ENCODE measurements around the gene FAM120A. TPM values are rescaled to one million over a fixed set of nuclear protein-coding genes. Genes with fewer than 3 reads are reported as not detected.

FAM120A gene
- total and polyA plus RNA-seq, 2 of the 13 experiments (the other 11 are each of a cell fraction or from before 2014, with no cell fraction given): 41.3 to 44.4 TPM

- TF ChIP-seq, protein P1, sequence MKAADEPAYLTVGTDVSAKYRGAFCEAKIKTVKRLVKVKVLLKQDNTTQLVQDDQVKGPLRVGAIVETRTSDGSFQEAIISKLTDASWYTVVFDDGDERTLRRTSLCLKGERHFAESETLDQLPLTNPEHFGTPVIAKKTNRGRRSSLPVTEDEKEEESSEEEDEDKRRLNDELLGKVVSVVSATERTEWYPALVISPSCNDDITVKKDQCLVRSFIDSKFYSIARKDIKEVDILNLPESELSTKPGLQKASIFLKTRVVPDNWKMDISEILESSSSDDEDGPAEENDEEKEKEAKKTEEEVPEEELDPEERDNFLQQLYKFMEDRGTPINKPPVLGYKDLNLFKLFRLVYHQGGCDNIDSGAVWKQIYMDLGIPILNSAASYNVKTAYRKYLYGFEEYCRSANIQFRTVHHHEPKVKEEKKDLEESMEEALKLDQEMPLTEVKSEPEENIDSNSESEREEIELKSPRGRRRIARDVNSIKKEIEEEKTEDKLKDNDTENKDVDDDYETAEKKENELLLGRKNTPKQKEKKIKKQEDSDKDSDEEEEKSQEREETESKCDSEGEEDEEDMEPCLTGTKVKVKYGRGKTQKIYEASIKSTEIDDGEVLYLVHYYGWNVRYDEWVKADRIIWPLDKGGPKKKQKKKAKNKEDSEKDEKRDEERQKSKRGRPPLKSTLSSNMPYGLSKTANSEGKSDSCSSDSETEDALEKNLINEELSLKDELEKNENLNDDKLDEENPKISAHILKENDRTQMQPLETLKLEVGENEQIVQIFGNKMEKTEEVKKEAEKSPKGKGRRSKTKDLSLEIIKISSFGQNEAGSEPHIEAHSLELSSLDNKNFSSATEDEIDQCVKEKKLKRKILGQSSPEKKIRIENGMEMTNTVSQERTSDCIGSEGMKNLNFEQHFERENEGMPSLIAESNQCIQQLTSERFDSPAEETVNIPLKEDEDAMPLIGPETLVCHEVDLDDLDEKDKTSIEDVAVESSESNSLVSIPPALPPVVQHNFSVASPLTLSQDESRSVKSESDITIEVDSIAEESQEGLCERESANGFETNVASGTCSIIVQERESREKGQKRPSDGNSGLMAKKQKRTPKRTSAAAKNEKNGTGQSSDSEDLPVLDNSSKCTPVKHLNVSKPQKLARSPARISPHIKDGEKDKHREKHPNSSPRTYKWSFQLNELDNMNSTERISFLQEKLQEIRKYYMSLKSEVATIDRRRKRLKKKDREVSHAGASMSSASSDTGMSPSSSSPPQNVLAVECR (CRISPR knock-in tag; IDR thresholded peaks at IDR 0.05; ENCODE audit: borderline replicate concordance): no peak
- no peak for TF ChIP-seq FOXC1 (CRISPR knock-in tag; IDR thresholded peaks at IDR 0.05; ENCODE audit: borderline replicate concordance)
- TF ChIP-seq, protein P2, sequence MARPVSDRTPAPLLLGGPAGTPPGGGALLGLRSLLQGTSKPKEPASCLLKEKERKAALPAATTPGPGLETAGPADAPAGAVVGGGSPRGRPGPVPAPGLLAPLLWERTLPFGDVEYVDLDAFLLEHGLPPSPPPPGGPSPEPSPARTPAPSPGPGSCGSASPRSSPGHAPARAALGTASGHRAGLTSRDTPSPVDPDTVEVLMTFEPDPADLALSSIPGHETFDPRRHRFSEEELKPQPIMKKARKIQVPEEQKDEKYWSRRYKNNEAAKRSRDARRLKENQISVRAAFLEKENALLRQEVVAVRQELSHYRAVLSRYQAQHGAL (CRISPR knock-in tag; IDR thresholded peaks at IDR 0.05; ENCODE audit: not compliant biosample characterization): no peak
Measured at GRCh38 chr9:93503381-93503780, 51.9 kb downstream of the FAM120A start (continued).

- ATAC-seq: no peak
- Histone ChIP-seq H3K27ac (ENCODE audit: extremely low read length, insufficient read depth, low read length) (no peak overlapping the region), H3K79me2 (ENCODE audit: insufficient read depth, low read length) (peaks cover 18% of the 10 kb centered on the region), H3K9me3 (ENCODE audit: low read length) (no peaks in the 10 kb centered on the region), H3K4me3 (replicated peaks in 1 of 3; ENCODE audit: insufficient read depth in 1 of 3, low read depth in 2 of 3, low read length in 3 of 3) (no peak overlapping the region), H3K36me3 (replicated peaks in 1 of 2; ENCODE audit: control insufficient read depth in 1 of 2, insufficient read depth in 2 of 2, low read length in 2 of 2) (peaks cover 12 to 26% of the 10 kb centered on the region in 2 experiments), H3K4me1 (ENCODE audit: insufficient read depth, low read length) (0 out of 2 replicates have a peak, but pooled peaks cover 5% of the 10 kb centered on the region), H3K4me2 (ENCODE audit: low read depth, low read length) (no peak overlapping the region), H3K27me3 (ENCODE audit: control insufficient read depth in 1 of 2, insufficient read depth in 2 of 2, low read length in 2 of 2) (no peaks in the 10 kb centered on the region), H3K9ac (ENCODE audit: insufficient read depth, low read depth, low read length) (no peak overlapping the region), H4K20me1 (ENCODE audit: insufficient read depth, low read length) (no peaks in the 10 kb centered on the region; the same call in 1 of the 2 replicates), H2AFZ (ENCODE audit: low read length) (no peak overlapping the region)
- WGBS (ENCODE audit: low lambda C conversion rate): 96% methylated on average over 4 of the region's 4 CpGs
- ChIA-PET CTCF (ENCODE audit: low intra/inter-chr PET ratio, low total read pairs) (no interaction called here), POLR2A (no interaction called here)
- in situ Hi-C loops (cut with HindIII; ENCODE audit: extremely low pct_ligation_motif_present, low pct_unique_long_range_greater_than_20kb) (no loop called here), intact Hi-C loops (cut with micrococcal nuclease; ENCODE audit: unreplicated experiment) (no loop called here)
- no peak for FAIRE-seq
- no peak for DNase-seq (ENCODE audit: low spot score)
- no TSS peak for BruUV-seq (replicated peaks)
- no peak for TF ChIP-seq IKZF1 (IDR thresholded peaks at IDR 0.05)
- TF ChIP-seq ETV5 (CRISPR knock-in tag; IDR thresholded peaks at IDR 0.05; ENCODE audit: borderline replicate concordance): no peak
- TF ChIP-seq ZC3H13 (CRISPR knock-in tag; IDR thresholded peaks at IDR 0.05): no peak
- TF ChIP-seq, protein P3, sequence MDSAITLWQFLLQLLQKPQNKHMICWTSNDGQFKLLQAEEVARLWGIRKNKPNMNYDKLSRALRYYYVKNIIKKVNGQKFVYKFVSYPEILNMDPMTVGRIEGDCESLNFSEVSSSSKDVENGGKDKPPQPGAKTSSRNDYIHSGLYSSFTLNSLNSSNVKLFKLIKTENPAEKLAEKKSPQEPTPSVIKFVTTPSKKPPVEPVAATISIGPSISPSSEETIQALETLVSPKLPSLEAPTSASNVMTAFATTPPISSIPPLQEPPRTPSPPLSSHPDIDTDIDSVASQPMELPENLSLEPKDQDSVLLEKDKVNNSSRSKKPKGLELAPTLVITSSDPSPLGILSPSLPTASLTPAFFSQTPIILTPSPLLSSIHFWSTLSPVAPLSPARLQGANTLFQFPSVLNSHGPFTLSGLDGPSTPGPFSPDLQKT (CRISPR knock-in tag; IDR thresholded peaks at IDR 0.05; ENCODE audit: borderline replicate concordance): no peak
- TF ChIP-seq, protein P4, sequence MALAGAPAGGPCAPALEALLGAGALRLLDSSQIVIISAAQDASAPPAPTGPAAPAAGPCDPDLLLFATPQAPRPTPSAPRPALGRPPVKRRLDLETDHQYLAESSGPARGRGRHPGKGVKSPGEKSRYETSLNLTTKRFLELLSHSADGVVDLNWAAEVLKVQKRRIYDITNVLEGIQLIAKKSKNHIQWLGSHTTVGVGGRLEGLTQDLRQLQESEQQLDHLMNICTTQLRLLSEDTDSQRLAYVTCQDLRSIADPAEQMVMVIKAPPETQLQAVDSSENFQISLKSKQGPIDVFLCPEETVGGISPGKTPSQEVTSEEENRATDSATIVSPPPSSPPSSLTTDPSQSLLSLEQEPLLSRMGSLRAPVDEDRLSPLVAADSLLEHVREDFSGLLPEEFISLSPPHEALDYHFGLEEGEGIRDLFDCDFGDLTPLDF (CRISPR knock-in tag; IDR thresholded peaks at IDR 0.05): no peak
- TF ChIP-seq ZNF251 (CRISPR knock-in tag; IDR thresholded peaks at IDR 0.05): no peak
- TF ChIP-seq ZNF556 (CRISPR knock-in tag; IDR thresholded peaks at IDR 0.05; ENCODE audit: borderline replicate concordance): no peak
- no peak for TF ChIP-seq AFF4 (CRISPR knock-in tag; IDR thresholded peaks at IDR 0.05)
Measured at GRCh38 chr9:93505541-93506132, 54.2 kb downstream of the FAM120A start.

Measured in HepG2 (cell line).